Fibroblast of pulmonary artery (primary cell): ENCODE data around the gene CDKL5.

Experiments used
- DNase-seq: peaks from one replicate; pipeline ENCODE4 v3.0.0-alpha.2; 2010; ENCODE audit warnings: low read depth
- H3K4me3 ChIP-seq: replicated peaks from 2 replicates; pipeline ENCODE4 v1.5.1; 2011; ENCODE audit warnings: low read depth, mild to moderate bottlenecking, control low read depth, low read length, moderate library complexity
- CTCF ChIP-seq: IDR thresholded peaks from 2 replicates; pipeline ENCODE4 v1.5.1; 2011; ENCODE audit warnings: mild to moderate bottlenecking, control low read depth, low read length, inconsistent platforms; ENCODE audit errors: missing control alignments

CDKL5 gene

DNA sequence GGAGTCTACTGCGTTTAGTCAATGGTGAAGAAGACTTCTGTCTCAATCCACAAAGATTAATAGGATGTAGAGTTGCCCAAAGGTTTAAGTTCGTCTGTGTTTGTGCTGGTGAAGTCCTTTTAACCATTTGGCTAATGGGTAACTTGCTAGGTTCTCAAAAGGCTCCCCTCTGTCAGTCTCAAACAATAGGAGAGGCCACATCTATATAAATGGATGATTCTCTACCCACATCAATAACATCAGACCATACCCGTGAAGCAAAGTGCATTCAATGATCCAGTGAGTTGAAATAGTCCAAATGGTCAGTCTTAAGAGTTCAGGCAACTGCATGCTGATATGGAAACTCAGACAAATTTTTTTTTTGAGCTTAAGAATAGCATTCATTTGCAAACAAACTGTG is 218.4 kb downstream of the CDKL5 start:
- TF ChIP-seq CTCF, result no peak
- H3K4me3 ChIP-seq, result no peak overlapping the region
- DNase-seq, result no peak

GRCh38 chrX:18647621-18648020 is 222.2 kb downstream of the CDKL5 start:
- H3K4me3 ChIP-seq, result no peak overlapping the region
- TF ChIP-seq CTCF, result no peak
- DNase-seq, result no peak

DNA sequence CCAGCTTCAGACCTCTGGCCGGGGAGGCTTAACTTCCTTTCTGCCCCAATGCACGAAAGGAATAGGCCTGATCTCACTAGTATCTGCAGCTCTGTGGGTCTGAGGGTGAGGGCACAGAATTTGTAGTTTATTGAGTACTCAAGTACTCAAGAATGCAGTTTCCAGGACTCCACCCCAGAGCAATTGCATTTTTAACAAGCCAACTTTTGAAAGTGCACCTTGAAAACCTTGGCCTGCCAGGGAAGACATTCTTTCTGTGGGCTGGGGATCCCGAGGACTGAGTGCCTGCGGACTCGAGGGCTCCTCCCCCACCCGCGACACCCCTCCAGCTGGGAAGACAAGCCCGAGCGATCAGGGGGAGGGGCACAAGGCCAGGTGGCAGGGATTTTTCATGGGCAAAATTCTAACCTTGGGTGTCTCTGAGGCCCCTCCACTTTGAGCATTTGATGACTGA is 224.1 kb downstream of the CDKL5 start:
- TF ChIP-seq CTCF, result no peak
- no peak for DNase-seq
- no peak overlapping the region for H3K4me3 ChIP-seq

DNA sequence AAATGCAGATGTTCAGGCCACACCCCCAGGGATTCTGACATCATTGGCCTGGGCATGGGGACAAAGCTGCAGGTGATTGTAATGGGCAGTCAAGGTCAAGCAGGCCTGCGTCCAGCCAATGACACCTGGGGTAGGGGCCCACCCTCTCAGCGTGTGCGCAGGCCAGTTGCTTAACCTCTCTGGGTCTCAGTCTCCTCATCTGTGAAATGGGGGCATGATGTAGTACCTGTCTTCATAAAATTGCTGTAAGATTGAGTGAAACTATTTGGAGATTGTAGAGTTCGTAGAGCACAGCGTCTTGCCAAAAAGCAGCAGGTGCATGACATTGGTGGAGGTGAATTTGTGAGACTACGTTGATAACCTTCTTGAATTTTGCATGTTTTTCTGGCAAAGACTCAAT is 225.3 kb downstream of the CDKL5 start:
- no peak for TF ChIP-seq CTCF
- DNase-seq, result no peak

DNA sequence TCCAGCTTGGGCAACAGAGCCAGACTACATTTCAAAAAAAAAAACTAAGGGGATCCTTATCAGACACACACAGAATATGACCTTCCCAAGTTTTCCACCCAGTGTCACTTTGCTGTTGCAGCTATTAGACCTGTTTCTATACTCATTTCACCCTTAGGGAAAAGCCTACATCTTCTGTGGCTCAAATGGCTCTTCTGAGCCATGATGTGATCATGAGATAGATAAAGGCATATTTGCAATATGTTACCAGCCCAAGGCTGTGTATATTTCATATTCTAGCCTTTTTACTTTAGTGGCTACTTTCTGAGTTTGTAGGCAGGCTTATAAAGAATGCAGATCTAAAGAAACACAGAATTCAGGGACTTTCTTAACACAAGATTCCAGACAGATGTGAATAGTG is 227.2 kb downstream of the CDKL5 start:
- TF ChIP-seq CTCF, result no peak
- no peak overlapping the region for H3K4me3 ChIP-seq
- no peak for DNase-seq

More for the DNA sequence above, 225.3 kb downstream of the CDKL5 start:
- no peak overlapping the region for H3K4me3 ChIP-seq

DNA sequence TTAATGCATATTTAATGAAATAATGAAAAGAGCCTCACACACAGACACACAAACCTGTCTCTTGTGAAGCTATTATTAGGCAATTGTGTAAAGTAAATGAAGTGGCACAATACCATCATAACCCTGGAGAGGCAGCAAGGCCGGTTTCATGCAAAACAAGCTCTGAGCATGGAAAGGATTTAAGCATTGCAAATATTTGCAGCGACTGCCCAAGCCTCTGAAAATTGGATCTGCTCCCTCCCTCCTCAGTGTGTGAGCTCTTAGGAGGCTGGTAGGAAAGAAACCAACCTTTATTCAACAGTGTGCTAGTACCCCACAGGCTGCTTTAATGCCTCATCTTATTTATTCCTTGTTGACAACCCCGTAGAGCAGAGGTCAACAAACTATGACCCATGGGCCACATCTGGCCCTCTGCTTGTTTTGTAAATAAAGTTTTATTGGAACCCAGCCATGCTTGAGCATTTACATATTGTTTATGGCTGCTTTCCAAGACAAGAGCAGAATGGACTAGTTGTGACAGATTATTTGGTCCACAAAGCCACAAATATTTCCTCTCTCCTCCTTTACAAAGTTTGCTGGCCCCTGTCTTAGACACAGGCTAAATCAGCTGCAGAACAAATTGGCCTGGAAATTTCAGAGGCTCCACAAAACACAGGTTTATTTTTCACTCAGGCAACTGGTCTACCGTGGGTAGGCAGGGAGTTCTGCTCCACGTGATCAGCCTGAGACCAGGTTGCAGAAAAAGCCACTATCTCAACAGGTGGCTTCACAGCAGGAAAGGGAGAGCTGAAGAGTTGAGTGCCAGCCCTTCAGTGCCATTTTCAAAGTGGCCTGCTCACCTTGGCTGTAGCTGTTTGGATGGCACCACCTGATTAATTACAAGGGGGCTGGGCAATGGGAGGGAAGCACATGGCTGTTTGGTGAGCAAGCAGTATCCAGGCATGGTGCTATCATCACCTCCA is 229.7 kb downstream of the CDKL5 start:
- DNase-seq, result peak; percentile 15
- TF ChIP-seq CTCF, result no peak
- no peak overlapping the region for H3K4me3 ChIP-seq
